ENCODE data around the gene GDI2.

GDI2 gene

GRCh38 chr10:5737352-5737751 lies 75.9 kb downstream of the GDI2 start:
- DNase-seq = no peak

- no peak for DNase-seq
Observed at GRCh38 chr10:5736591-5736990, 76.6 kb downstream of the GDI2 start.

- no peak for DNase-seq
Observed at GRCh38 chr10:5735119-5735518, 78.1 kb downstream of the GDI2 start.

GRCh38 chr10:5732141-5732540 lies 81.1 kb downstream of the GDI2 start:
- no peak for DNase-seq

- DNase-seq = no peak
Observed at GRCh38 chr10:5731559-5731958, 81.7 kb downstream of the GDI2 start.

GRCh38 chr10:5730766-5731165 lies 82.5 kb downstream of the GDI2 start:
- DNase-seq = no peak

- DNase-seq = no peak
Observed at GRCh38 chr10:5723692-5724091, 89.5 kb downstream of the GDI2 start.

- no peak for DNase-seq
Observed at GRCh38 chr10:5720182-5720581, 93.1 kb downstream of the GDI2 start.

- DNase-seq = no peak
Observed at GRCh38 chr10:5719546-5719945, 93.7 kb downstream of the GDI2 start.

All from NCI-H146 (cell line).